D721Med (cell line): Measurements from ENCODE around the gene AFF2.

Experiments used
- DNase-seq: peaks from one replicate; pipeline ENCODE4 v3.0.0; 2011; ENCODE audit warnings: low spot score; ENCODE audit not compliant: insufficient read length
- FAIRE-seq: peaks from 2 replicates; lab custom pipeline; 2011; peaks lifted over from hg19 to GRCh38; lab: Jason Lieb, UNC
- TF ChIP-seq, protein P1 (sequence below): IDR thresholded peaks from 2 replicates; pipeline ENCODE4 v1.5.1; 2012; ENCODE audit warnings: mild to moderate bottlenecking, control low read depth; ENCODE audit not compliant: insufficient read depth; ENCODE audit errors: missing control alignments

AFF2 gene

DNA sequence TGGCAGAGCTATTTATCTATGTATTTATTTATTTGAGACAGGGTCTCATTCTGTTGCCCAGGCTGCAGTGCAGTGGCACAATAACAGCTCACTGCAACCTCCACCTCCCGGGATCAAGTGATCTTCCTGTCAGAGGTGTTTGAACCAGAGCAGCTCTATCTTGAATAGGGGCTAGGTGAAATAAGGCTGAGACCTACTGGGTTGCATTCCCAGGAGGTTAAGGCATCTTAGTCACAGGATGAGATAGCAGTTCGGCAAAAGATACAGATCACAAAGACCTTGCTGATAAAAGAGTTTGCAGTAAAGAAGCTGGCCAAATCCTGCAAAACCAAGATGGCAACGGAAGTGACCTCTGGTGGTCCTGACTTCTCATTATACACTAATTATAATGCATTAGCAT, 501.9 kb downstream of the AFF2 start:
- no peak for FAIRE-seq
- no peak for DNase-seq
- TF ChIP-seq, protein P1, sequence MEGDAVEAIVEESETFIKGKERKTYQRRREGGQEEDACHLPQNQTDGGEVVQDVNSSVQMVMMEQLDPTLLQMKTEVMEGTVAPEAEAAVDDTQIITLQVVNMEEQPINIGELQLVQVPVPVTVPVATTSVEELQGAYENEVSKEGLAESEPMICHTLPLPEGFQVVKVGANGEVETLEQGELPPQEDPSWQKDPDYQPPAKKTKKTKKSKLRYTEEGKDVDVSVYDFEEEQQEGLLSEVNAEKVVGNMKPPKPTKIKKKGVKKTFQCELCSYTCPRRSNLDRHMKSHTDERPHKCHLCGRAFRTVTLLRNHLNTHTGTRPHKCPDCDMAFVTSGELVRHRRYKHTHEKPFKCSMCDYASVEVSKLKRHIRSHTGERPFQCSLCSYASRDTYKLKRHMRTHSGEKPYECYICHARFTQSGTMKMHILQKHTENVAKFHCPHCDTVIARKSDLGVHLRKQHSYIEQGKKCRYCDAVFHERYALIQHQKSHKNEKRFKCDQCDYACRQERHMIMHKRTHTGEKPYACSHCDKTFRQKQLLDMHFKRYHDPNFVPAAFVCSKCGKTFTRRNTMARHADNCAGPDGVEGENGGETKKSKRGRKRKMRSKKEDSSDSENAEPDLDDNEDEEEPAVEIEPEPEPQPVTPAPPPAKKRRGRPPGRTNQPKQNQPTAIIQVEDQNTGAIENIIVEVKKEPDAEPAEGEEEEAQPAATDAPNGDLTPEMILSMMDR, result no peak

DNA sequence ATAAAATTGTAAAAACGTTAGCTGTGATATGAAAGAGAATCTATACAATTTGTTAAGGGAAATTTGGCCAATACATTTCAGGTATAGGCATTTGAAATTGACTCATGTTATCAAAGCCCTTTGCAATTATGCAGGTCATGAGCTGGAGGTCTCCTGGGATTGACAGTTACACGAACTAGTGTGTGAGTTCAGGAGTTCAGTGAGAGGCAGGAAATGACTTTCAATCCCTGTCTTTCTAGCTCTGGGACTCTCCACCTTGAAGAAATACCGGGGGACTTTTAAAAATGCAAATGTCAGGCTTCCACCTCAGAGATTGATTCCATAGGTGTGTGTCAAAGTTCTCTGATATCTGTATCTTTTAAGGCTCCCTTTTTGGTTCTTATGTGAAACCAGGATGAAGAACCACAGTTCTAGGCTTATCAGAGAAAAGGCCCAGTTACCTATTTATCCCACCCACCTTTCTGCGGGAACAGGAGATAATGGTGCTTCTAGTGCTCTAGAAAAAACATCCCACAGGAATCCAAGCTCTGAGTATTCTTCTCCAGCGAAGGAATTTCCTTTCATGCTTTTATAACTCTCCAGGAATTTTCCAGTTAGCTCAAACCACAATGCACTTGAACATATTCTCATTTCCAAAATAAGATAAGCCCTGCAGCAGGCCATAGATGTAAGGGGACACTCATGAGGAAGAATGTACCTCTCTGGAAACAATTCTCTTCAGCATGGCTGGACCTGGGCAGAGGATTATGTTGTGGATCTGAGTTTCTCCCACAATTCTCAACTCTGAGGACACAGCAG, 503.6 kb downstream of the AFF2 start:
- TF ChIP-seq, protein P1, result no peak
- DNase-seq, result no peak
- FAIRE-seq, result no peak

GRCh38 chrX:149004936-149005335, 504.5 kb downstream of the AFF2 start:
- no peak for FAIRE-seq
- TF ChIP-seq, protein P1, result no peak
- DNase-seq, result no peak

GRCh38 chrX:149006235-149006634, 505.8 kb downstream of the AFF2 start:
- DNase-seq, result no peak
- no peak for FAIRE-seq
- TF ChIP-seq, protein P1, result no peak

GRCh38 chrX:149007423-149007822, 507.0 kb downstream of the AFF2 start:
- DNase-seq, result no peak

GRCh38 chrX:149010013-149010852, 509.8 kb downstream of the AFF2 start:
- TF ChIP-seq, protein P1, result no peak

More at GRCh38 chrX:149007423-149007822, 507.0 kb downstream of the AFF2 start:
- TF ChIP-seq, protein P1, result no peak
- no peak for FAIRE-seq

More at GRCh38 chrX:149010013-149010852, 509.8 kb downstream of the AFF2 start:
- no peak for DNase-seq
- FAIRE-seq, result no peak
